Measurements from ENCODE around the gene PIGV. TPM values are rescaled to one million over a fixed set of nuclear protein-coding genes. Genes with fewer than 3 reads are reported as not detected.

The PIGV gene
- total and polyA plus RNA-seq, 2 experiments from 2014 or later, result 20.4 to 28.9 TPM

DNA sequence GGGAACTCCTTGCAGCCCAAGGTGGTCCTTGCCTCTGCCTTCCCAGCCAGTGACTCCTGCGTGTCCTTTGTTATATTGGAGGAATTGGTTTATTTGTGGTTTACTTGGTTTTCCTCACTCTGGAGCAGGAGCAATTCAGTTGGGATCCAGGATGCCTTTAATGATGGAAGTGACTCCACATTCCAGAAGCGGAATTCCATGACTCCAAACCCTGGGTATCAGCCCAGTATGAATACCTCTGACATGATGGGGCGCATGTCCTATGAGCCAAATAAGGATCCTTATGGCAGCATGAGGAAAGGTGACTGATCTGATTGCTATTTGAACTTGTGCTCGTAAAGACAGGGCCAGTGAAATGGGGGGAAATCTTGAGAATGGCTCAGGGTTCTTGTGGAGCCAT, 15.1 kb upstream of the PIGV start:
- WGBS, 2 experiments (ENCODE audit: low coverage in 1 of 2, low lambda C conversion rate in 2 of 2, missing lambda C conversion rate in 2 of 2), result 4 to 7% methylated on average over 4 of the region's 4 CpGs
- Histone ChIP-seq H3K27ac (peak overlapping the region; percentile 98), H3K9me3 (ENCODE audit: low read depth) (no peaks in the 10 kb centered on the region), H3K9ac (peak overlapping the region; percentile 73), H4K20me1 (ENCODE audit: insufficient read depth) (no peaks in the 10 kb centered on the region), H3K4me1 (ENCODE audit: insufficient read depth) (peaks cover 46% of the 10 kb centered on the region), H3K27me3 (replicated peaks; ENCODE audit: insufficient read depth) (no peaks in the 10 kb centered on the region), H2AFZ (no peak overlapping the region), H3K4me3 (0 out of 2 replicates have a peak overlapping the region, but pooled peaks have one; percentile 5), H3F3A (ENCODE audit: insufficient read depth) (peaks cover 60% of the 10 kb centered on the region), H3K36me3 (ENCODE audit: low read depth) (peaks cover 44% of the 10 kb centered on the region), H3K9me2 (ENCODE audit: insufficient read depth) (no peaks in the 10 kb centered on the region), H3K79me2 (ENCODE audit: insufficient read depth) (peaks cover 29% of the 10 kb centered on the region), H3K4me2 (ENCODE audit: unreplicated experiment) (peak overlapping the region; percentile 55)
- peak; percentile 97 for DNase-seq
- TF ChIP-seq EZH2phosphoT487 (IDR thresholded peaks at IDR 0.05; ENCODE audit: insufficient read depth, low read depth), result no peak
- no peak for TF ChIP-seq EZH2 (IDR thresholded peaks at IDR 0.05; ENCODE audit: insufficient read depth, poor library complexity, severe bottlenecking)
- in situ Hi-C loops (cut with MboI), result no loop called here

DNA sequence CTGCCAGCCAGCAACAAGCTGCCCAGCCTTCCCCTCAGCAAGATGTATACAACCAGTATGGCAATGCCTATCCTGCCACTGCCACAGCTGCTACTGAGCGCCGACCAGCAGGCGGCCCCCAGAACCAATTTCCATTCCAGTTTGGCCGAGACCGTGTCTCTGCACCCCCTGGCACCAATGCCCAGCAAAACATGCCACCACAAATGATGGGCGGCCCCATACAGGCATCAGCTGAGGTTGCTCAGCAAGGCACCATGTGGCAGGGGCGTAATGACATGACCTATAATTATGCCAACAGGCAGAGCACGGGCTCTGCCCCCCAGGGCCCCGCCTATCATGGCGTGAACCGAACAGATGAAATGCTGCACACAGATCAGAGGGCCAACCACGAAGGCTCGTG, 13.3 kb upstream of the PIGV start:
- TF ChIP-seq EZH2phosphoT487 (IDR thresholded peaks at IDR 0.05; ENCODE audit: insufficient read depth, low read depth), result no peak
- no peak for TF ChIP-seq EZH2 (IDR thresholded peaks at IDR 0.05; ENCODE audit: insufficient read depth, poor library complexity, severe bottlenecking)
- Histone ChIP-seq H2AFZ (no peak overlapping the region), H3K4me2 (ENCODE audit: unreplicated experiment) (no peak overlapping the region), H3F3A (ENCODE audit: insufficient read depth) (peaks cover 47% of the 10 kb centered on the region), H3K79me2 (ENCODE audit: insufficient read depth) (peaks cover 43% of the 10 kb centered on the region), H3K36me3 (ENCODE audit: low read depth) (peaks cover 54% of the 10 kb centered on the region), H3K4me1 (ENCODE audit: insufficient read depth) (peaks cover 31% of the 10 kb centered on the region), H3K27ac (no peak overlapping the region), H3K9ac (no peak overlapping the region), H3K9me2 (ENCODE audit: insufficient read depth) (no peaks in the 10 kb centered on the region), H3K27me3 (replicated peaks; ENCODE audit: insufficient read depth) (no peaks in the 10 kb centered on the region), H4K20me1 (ENCODE audit: insufficient read depth) (no peaks in the 10 kb centered on the region), H3K4me3 (no peak overlapping the region), H3K9me3 (ENCODE audit: low read depth) (no peaks in the 10 kb centered on the region)
- no peak for DNase-seq
- in situ Hi-C loops (cut with MboI), result no loop called here
- 96 to 98% methylated on average over 12 to 13 of the region's 13 CpGs for WGBS, 2 experiments (ENCODE audit: low coverage in 1 of 2, low lambda C conversion rate in 2 of 2, missing lambda C conversion rate in 2 of 2)

DNA sequence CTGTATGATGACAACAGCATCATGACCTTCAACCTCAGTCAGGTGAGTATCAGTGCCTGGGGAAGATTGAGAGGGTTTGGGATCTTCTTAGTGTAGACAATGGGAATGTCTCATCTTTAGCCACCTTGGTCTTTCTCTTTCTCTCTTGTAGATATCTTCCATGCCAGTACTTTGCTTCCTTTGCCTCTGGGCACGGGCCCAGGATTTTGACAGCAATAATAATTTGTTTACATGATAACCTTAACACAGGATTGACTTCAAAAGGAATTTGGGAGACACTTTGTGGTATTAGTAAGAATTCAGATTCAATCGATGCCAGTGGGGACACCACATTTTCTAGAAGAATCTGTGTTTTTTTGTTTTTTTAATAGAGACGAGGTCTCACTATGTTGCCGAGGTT, 12.1 kb upstream of the PIGV start:
- DNase-seq, result no peak
- H3F3A ChIP-seq (ENCODE audit: insufficient read depth), result peaks cover 35% of the 10 kb centered on the region
- H3K9ac ChIP-seq, result no peak overlapping the region
- no peaks in the 10 kb centered on the region for H3K9me3 ChIP-seq (ENCODE audit: low read depth)
- no peaks in the 10 kb centered on the region for H4K20me1 ChIP-seq (ENCODE audit: insufficient read depth)
- H3K4me2 ChIP-seq (ENCODE audit: unreplicated experiment), result no peak overlapping the region
- no peak overlapping the region for H2AFZ ChIP-seq
- no peaks in the 10 kb centered on the region for H3K27me3 ChIP-seq (replicated peaks; ENCODE audit: insufficient read depth)
- no peaks in the 10 kb centered on the region for H3K9me2 ChIP-seq (ENCODE audit: insufficient read depth)
- in situ Hi-C loops (cut with MboI), result no loop called here
- H3K4me3 ChIP-seq, result no peak overlapping the region
- WGBS, 2 experiments (ENCODE audit: low coverage in 1 of 2, low lambda C conversion rate in 2 of 2, missing lambda C conversion rate in 2 of 2), result 95 to 98% methylated on average over 4 of the region's 4 CpGs
- TF ChIP-seq EZH2phosphoT487 (IDR thresholded peaks at IDR 0.05; ENCODE audit: insufficient read depth, low read depth) (no peak), EZH2 (IDR thresholded peaks at IDR 0.05; ENCODE audit: insufficient read depth, poor library complexity, severe bottlenecking) (no peak)
- H3K79me2 ChIP-seq (ENCODE audit: insufficient read depth), result peaks cover 52% of the 10 kb centered on the region
- peaks cover 31% of the 10 kb centered on the region for H3K4me1 ChIP-seq (ENCODE audit: insufficient read depth)
- peaks cover 60% of the 10 kb centered on the region for H3K36me3 ChIP-seq (ENCODE audit: low read depth)
- no peak overlapping the region for H3K27ac ChIP-seq

DNA sequence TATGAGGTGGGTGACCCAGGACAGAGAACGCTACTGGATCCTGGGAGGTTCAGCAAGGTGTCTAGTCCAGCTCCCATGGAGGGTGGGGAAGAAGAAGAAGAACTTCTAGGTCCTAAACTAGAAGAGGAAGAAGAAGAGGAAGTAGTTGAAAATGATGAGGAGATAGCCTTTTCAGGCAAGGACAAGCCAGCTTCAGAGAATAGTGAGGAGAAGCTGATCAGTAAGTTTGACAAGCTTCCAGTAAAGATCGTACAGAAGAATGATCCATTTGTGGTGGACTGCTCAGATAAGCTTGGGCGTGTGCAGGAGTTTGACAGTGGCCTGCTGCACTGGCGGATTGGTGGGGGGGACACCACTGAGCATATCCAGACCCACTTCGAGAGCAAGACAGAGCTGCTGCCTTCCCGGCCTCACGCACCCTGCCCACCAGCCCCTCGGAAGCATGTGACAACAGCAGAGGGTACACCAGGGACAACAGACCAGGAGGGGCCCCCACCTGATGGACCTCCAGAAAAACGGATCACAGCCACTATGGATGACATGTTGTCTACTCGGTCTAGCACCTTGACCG, 8.6 kb upstream of the PIGV start:
- Histone ChIP-seq H3F3A (ENCODE audit: insufficient read depth) (peaks cover 31% of the 10 kb centered on the region), H3K4me3 (no peak overlapping the region), H2AFZ (no peak overlapping the region), H3K4me1 (ENCODE audit: insufficient read depth) (peaks cover 9% of the 10 kb centered on the region), H3K9ac (no peak overlapping the region), H3K9me3 (ENCODE audit: low read depth) (no peaks in the 10 kb centered on the region), H4K20me1 (ENCODE audit: insufficient read depth) (no peaks in the 10 kb centered on the region), H3K4me2 (ENCODE audit: unreplicated experiment) (no peak overlapping the region), H3K79me2 (ENCODE audit: insufficient read depth) (peaks cover 79% of the 10 kb centered on the region), H3K27ac (no peak overlapping the region), H3K9me2 (ENCODE audit: insufficient read depth) (no peaks in the 10 kb centered on the region), H3K36me3 (ENCODE audit: low read depth) (peaks cover 72% of the 10 kb centered on the region), H3K27me3 (replicated peaks; ENCODE audit: insufficient read depth) (no peaks in the 10 kb centered on the region)
- 90 to 91% methylated on average over 11 of the region's 11 CpGs for WGBS, 2 experiments (ENCODE audit: low coverage in 1 of 2, low lambda C conversion rate in 2 of 2, missing lambda C conversion rate in 2 of 2)
- no peak for TF ChIP-seq EZH2 (IDR thresholded peaks at IDR 0.05; ENCODE audit: insufficient read depth, poor library complexity, severe bottlenecking)
- TF ChIP-seq EZH2phosphoT487 (IDR thresholded peaks at IDR 0.05; ENCODE audit: insufficient read depth, low read depth), result no peak
- no peak for DNase-seq
- in situ Hi-C loops (cut with MboI), result no loop called here
